KG1 (cell line): ENCODE data around the gene OXT.

ENCODE experiments used
- DNase-seq: peaks from one replicate; lab custom pipeline; 2025; lab: John Stamatoyannopoulos, UW

Gene OXT

GRCh38 chr20:3109350-3110302 is 38.2 kb downstream of the OXT start:
- no peak for DNase-seq

- DNase-seq: no peak
Observed at GRCh38 chr20:3111507-3111906, 40.1 kb downstream of the OXT start.

GRCh38 chr20:3111995-3112394 is 40.6 kb downstream of the OXT start:
- DNase-seq: no peak

- DNase-seq: no peak
Observed at GRCh38 chr20:3115190-3116107, 44.0 kb downstream of the OXT start.

- DNase-seq: no peak
Observed at GRCh38 chr20:3116341-3116740, 44.9 kb downstream of the OXT start.

GRCh38 chr20:3117839-3118379 is 46.5 kb downstream of the OXT start:
- DNase-seq: peak; percentile 22

GRCh38 chr20:3119044-3119443 is 47.6 kb downstream of the OXT start:
- DNase-seq: no peak

- DNase-seq: no peak
Observed at GRCh38 chr20:3121271-3121911, 50.0 kb downstream of the OXT start.
